ENCODE results near the gene CD24. TPM values are rescaled to one million over a fixed set of nuclear protein-coding genes. Genes with fewer than 3 reads are reported as not detected.

Gene CD24
- total RNA-seq, 2 donors from 2014 or later = 392 to 545 TPM

DNA sequence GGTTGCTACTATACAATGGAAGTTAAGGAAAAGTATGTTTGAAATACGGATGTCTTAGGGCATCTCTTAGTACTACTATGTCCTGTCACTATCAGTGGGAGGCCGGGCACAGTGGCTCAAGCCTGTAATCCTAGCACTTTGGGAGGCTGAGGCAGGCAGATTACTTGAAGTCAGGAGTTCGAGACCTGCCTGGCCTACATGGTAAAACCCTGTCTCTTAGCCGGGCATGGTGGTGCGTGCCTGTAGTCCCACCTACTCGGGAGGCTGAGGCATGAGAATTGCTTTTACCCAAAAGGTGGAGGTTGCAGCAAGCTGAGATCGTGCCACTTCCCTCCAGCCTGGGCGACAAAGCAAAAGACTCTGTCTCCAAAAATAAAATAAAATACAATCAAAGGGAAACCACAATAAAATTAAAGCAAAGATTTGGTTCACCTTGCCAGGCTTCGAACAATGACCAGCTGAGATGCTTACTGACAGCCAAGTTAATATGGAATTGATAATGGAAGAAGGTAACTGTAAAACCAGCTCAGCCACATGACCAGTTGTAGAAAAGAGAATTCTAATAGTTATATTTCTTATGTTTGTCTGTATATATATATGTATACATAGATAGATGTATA is 6.5 kb downstream of the CD24 start:
- H3K4me1 ChIP-seq (ENCODE audit: control insufficient read depth, insufficient read depth, low read length) = no peaks in the 10 kb centered on the region
- Mint-ChIP-seq H3K27ac (no peak overlapping the region), H3K4me3 (no peak overlapping the region), H3K36me3 (ENCODE audit: low read depth) (peaks cover 35% of the 10 kb centered on the region), H3K4me1 (peaks cover 9% of the 10 kb centered on the region), H3K27me3 (ENCODE audit: insufficient read depth) (no peaks in the 10 kb centered on the region), H3K9me3 (no peaks in the 10 kb centered on the region)
- no peaks in the 10 kb centered on the region for H3K9me3 ChIP-seq (ENCODE audit: control insufficient read depth, low read length)
- no peak overlapping the region for H3K9ac ChIP-seq (ENCODE audit: extremely low read depth, low read length, poor library complexity, severe bottlenecking)
- peaks cover 10% of the 10 kb centered on the region for H3K36me3 ChIP-seq (ENCODE audit: control insufficient read depth, insufficient read depth, low read length)
- no peaks in the 10 kb centered on the region for H3K27me3 ChIP-seq (ENCODE audit: control insufficient read depth, insufficient read depth, low read length, poor library complexity, severe bottlenecking)
- TF ChIP-seq, protein P1, sequence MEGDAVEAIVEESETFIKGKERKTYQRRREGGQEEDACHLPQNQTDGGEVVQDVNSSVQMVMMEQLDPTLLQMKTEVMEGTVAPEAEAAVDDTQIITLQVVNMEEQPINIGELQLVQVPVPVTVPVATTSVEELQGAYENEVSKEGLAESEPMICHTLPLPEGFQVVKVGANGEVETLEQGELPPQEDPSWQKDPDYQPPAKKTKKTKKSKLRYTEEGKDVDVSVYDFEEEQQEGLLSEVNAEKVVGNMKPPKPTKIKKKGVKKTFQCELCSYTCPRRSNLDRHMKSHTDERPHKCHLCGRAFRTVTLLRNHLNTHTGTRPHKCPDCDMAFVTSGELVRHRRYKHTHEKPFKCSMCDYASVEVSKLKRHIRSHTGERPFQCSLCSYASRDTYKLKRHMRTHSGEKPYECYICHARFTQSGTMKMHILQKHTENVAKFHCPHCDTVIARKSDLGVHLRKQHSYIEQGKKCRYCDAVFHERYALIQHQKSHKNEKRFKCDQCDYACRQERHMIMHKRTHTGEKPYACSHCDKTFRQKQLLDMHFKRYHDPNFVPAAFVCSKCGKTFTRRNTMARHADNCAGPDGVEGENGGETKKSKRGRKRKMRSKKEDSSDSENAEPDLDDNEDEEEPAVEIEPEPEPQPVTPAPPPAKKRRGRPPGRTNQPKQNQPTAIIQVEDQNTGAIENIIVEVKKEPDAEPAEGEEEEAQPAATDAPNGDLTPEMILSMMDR (conservative IDR thresholded peaks at IDR 0.05) = no peak
- peak; percentile 49 for DNase-seq
- H3K4me3 ChIP-seq (ENCODE audit: low read length) = no peak overlapping the region
- no peak overlapping the region for H3K27ac ChIP-seq (ENCODE audit: low read depth, low read length)
- 95 to 97% methylated on average over 7 to 9 of the region's 9 CpGs for WGBS, 2 experiments (ENCODE audit: insufficient coverage in 1 of 2, insufficient read length in 1 of 2)

DNA sequence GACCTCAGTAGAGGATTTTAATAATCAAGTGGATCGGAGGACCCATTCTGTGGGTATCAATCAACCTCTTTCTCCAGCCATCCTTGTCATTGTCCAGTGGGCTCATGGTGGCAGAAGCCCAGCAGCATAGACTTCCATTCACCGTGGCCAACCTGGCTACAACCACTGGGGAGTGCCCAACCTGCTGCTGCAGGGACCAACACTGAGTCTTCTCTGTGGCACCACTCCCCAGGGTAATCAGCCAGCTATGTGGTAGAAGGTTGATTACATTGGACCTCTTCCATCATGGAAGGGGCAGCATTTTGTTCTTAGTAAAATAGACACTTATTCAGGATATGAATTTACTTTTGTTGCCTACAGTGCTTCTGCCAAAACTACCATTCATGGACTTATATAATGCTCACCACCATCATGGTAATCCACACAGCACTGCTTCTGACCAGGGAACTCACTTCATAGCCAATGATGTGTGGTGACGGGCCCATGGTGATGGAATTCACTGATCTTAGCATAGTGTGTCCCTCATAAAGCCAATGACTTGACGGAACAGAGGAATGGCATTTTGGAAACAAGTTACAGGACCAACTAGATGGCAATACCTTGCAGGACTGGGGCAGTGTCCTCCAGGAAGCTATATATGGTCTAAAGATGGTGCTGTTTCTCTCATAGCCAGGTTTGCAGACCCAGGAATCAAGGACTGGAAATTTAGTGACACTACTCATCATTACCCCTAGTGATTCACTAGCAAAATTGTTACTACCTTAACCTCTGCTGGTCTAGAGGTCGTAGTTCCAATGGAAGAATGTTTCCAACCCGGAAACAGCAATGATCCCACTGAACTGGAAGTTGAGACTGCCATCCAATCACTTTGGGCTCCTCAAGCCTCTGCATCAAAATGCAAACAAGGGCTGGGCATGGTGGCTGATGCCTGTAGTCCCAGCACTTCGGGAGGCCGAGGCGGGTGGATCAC is 7.6 kb downstream of the CD24 start:
- Mint-ChIP-seq H3K27me3 (ENCODE audit: insufficient read depth) (no peaks in the 10 kb centered on the region), H3K4me3 (no peak overlapping the region), H3K27ac (no peak overlapping the region), H3K4me1 (peaks cover 5% of the 10 kb centered on the region), H3K9me3 (no peaks in the 10 kb centered on the region), H3K36me3 (ENCODE audit: low read depth) (peaks cover 24% of the 10 kb centered on the region)
- H3K27ac ChIP-seq (ENCODE audit: low read depth, low read length) = no peak overlapping the region
- H3K36me3 ChIP-seq (ENCODE audit: control insufficient read depth, insufficient read depth, low read length) = peaks cover 10% of the 10 kb centered on the region
- H3K9me3 ChIP-seq (ENCODE audit: control insufficient read depth, low read length) = no peaks in the 10 kb centered on the region
- H3K4me1 ChIP-seq (ENCODE audit: control insufficient read depth, insufficient read depth, low read length) = no peaks in the 10 kb centered on the region
- H3K27me3 ChIP-seq (ENCODE audit: control insufficient read depth, insufficient read depth, low read length, poor library complexity, severe bottlenecking) = no peaks in the 10 kb centered on the region
- 85 to 91% methylated on average over 9 of the region's 9 CpGs for WGBS, 2 experiments (ENCODE audit: insufficient coverage in 1 of 2, insufficient read length in 1 of 2)
- no peak for DNase-seq
- no peak overlapping the region for H3K4me3 ChIP-seq (ENCODE audit: low read length)
- H3K9ac ChIP-seq (ENCODE audit: extremely low read depth, low read length, poor library complexity, severe bottlenecking) = no peak overlapping the region
- TF ChIP-seq, protein P1 (conservative IDR thresholded peaks at IDR 0.05) = no peak

DNA sequence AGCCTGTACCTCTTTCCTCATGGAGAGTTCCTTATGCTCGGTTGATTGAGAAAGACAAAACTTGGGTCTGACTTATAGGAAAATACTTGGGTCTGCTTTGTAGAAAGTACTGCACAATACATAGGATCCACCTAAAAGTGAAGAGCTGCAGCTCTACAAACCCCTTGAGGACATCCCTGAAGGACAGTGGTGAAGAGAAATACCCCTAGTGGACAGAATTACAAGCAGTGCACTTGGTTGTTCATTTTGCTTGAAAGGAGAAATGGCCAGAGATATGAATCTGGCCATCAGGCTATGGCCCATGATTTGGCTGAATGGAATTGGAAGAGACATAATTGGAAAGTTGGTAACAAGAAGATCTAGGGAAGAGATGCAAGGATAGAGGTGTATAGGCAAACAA is 8.3 kb downstream of the CD24 start:
- no peaks in the 10 kb centered on the region for H3K9me3 Mint-ChIP-seq
- Histone ChIP-seq H3K36me3 (ENCODE audit: control insufficient read depth, insufficient read depth, low read length) (peaks cover 4% of the 10 kb centered on the region), H3K27me3 (ENCODE audit: control insufficient read depth, insufficient read depth, low read length, poor library complexity, severe bottlenecking) (no peaks in the 10 kb centered on the region), H3K9ac (ENCODE audit: extremely low read depth, low read length, poor library complexity, severe bottlenecking) (no peak overlapping the region), H3K27ac (ENCODE audit: low read depth, low read length) (no peak overlapping the region), H3K4me1 (ENCODE audit: control insufficient read depth, insufficient read depth, low read length) (no peaks in the 10 kb centered on the region), H3K4me3 (ENCODE audit: low read length) (no peak overlapping the region), H3K9me3 (ENCODE audit: control insufficient read depth, low read length) (no peaks in the 10 kb centered on the region)
- DNase-seq = no peak
- TF ChIP-seq, protein P1 (conservative IDR thresholded peaks at IDR 0.05) = peak; percentile 47
- H3K36me3 Mint-ChIP-seq (ENCODE audit: low read depth) = peaks cover 18% of the 10 kb centered on the region
- 100% methylated on average over 1 of the region's 1 CpG; no CpG with 5 or more reads in 1 of the 2 experiments for WGBS, 2 experiments (ENCODE audit: insufficient coverage in 1 of 2, insufficient read length in 1 of 2)
- no peak overlapping the region for H3K4me3 Mint-ChIP-seq
- H3K27me3 Mint-ChIP-seq (ENCODE audit: insufficient read depth) = no peaks in the 10 kb centered on the region
- peaks cover 2% of the 10 kb centered on the region for H3K4me1 Mint-ChIP-seq
- no peak overlapping the region for H3K27ac Mint-ChIP-seq
